ENCODE measurements around the gene KRT2.

DNA sequence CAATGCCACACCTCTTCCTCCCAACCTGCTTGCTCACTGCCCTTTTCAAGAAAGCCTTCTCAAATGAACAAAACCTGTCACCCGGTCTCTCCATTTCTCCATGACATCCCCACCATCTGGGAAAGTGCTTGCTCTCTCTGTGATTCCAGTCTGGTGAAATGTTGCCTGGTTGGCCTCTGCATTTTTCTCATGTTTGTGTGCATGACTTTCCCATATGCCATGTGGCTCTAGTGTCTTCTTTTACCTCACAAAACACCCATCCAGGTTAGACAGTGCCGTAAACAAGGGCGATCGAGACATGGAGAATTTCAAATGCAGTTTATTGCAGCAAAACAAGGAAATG is 22.4 kb upstream of the KRT2 start:
- TF ChIP-seq CTCF (conservative IDR thresholded peaks at IDR 0.05 in 1 of 2, IDR thresholded peaks at IDR 0.05 in 1 of 2; ENCODE audit: extremely low read depth in 1 of 2, insufficient read depth in 1 of 2, low read depth in 1 of 2, low read length in 2 of 2) (no peak), EZH2 (IDR thresholded peaks at IDR 0.05; ENCODE audit: borderline replicate concordance, low read length) (no peak)

Measured in mammary epithelial cell (primary cell).